K562 (cell line): ENCODE measurements around the gene FMO3. TPM values are rescaled to one million over a fixed set of nuclear protein-coding genes. Genes with fewer than 3 reads are reported as not detected.

ENCODE experiments used
- ATAC-seq: fragments of 200-7000 bp; cut with Tn5 transposase; 3 replicates; pipeline ENCODE4 v1.9.1; 2020; ENCODE audit warnings: moderate library complexity
- BruUV-seq: library from RNA; stranded (reverse); fragments of 400-500 nt; replicated peaks from 2 replicates; lab custom pipeline; 2021; lab: Mats Ljungman, UMichigan
- CTCF ChIA-PET: fragments of 300-600 bp; formaldehyde crosslinking; extraction: SDS; loops from one replicate; lab custom pipeline; 2021; ENCODE audit warnings: low intra/inter-chr PET ratio; lab: Yijun Ruan, JAX
- POLR2A ChIA-PET: fragments of 300-600, 350-650 bp; sonication (Branson Sonifier 250); formaldehyde crosslinking; extraction: SDS; loops from one replicate; lab custom pipeline; 2021; ENCODE audit warnings: antibody characterized with exemption, inconsistent platforms; lab: Yijun Ruan, JAX
- DNase-seq, 4 experiments: peaks; one replicate each; pipeline versions ENCODE4 v3.0.0 to v3.0.0-alpha.2; 2011 to 2018; ENCODE audit warnings: low spot score in 3 of 4, mixed read lengths in 3 of 4; ENCODE audit errors: extremely low read depth in 1 of 4
- FAIRE-seq: peaks from 2 replicates; lab custom pipeline; 2011; peaks lifted over from hg19 to GRCh38; lab: Jason Lieb, UNC
- H2AFZ ChIP-seq: 2 replicates; pipeline ENCODE4 v1.6.0; 2011; ENCODE audit warnings: low read depth, low read length, control low read depth, inconsistent platforms
- H3K27ac ChIP-seq: fragments of 200-600 bp; 3 replicates; pipeline ENCODE4 v1.8.0; 2011; ENCODE audit warnings: low read depth, mild to moderate bottlenecking, control low read depth, inconsistent platforms, low read length, moderate library complexity, mixed read lengths; ENCODE audit errors: extremely low read depth
- H3K27me3 ChIP-seq, 2 experiments: fragments of 300-600 bp in 1 of 2; 2 replicates in 1 of 2; 3 replicates in 1 of 2; pipeline versions ENCODE4 v1.6.0 to v1.8.0; 2011; ENCODE audit warnings: inconsistent platforms in 2 of 2, low read length in 2 of 2, mild to moderate bottlenecking in 1 of 2, mixed read lengths in 1 of 2, moderate library complexity in 1 of 2; ENCODE audit not compliant: control insufficient read depth in 2 of 2, insufficient read depth in 2 of 2
- H3K36me3 ChIP-seq: fragments of 300-600 bp; 3 replicates; pipeline ENCODE4 v1.8.0; 2011; ENCODE audit warnings: mild to moderate bottlenecking, low read length, inconsistent platforms; ENCODE audit not compliant: control insufficient read depth, insufficient read depth
- H3K4me1 ChIP-seq, 2 experiments: fragments of 200-600 bp in 1 of 2; replicated peaks in 1 of 2; 2 replicates in 1 of 2; 3 replicates in 1 of 2; pipeline versions ENCODE4 v1.5.1 to v1.8.0; 2011; ENCODE audit warnings: inconsistent platforms in 2 of 2, low read length in 2 of 2, mild to moderate bottlenecking in 1 of 2, mixed read lengths in 1 of 2, moderate library complexity in 1 of 2; ENCODE audit not compliant: control insufficient read depth in 2 of 2, insufficient read depth in 2 of 2
- H3K4me2 ChIP-seq: 2 replicates; pipeline ENCODE4 v1.6.1; 2011; ENCODE audit warnings: low read length, control low read depth, inconsistent platforms, mixed read lengths; ENCODE audit not compliant: insufficient read depth
- H3K4me3 ChIP-seq: fragments of 200-600 bp; sonication (generic), shearing (Covaris generic); 2 replicates; pipeline ENCODE4 v1.5.1; 2016; ENCODE audit warnings: control low read depth, inconsistent platforms
- H3K79me2 ChIP-seq: fragments of 200-600 bp; 3 replicates; pipeline ENCODE4 v1.8.0; 2011; ENCODE audit warnings: low read length, inconsistent platforms; ENCODE audit not compliant: control insufficient read depth, insufficient read depth
- H3K9ac ChIP-seq, 2 experiments: 2 replicates each; pipeline versions ENCODE4 v1.6.0 to v1.6.1; 2011; ENCODE audit warnings: low read depth in 2 of 2, low read length in 2 of 2, control low read depth in 1 of 2, inconsistent platforms in 1 of 2, mild to moderate bottlenecking in 1 of 2, mixed read lengths in 1 of 2; ENCODE audit not compliant: insufficient read depth in 1 of 2
- H3K9me1 ChIP-seq: one replicate; pipeline ENCODE4 v1.6.0; 2011; ENCODE audit warnings: inconsistent platforms, mild to moderate bottlenecking, low read length, moderate library complexity; ENCODE audit not compliant: control insufficient read depth, insufficient read depth
- H3K9me3 ChIP-seq: replicated peaks from 2 replicates; pipeline ENCODE4 v1.5.1; 2011; ENCODE audit warnings: low read depth, low read length, inconsistent platforms; ENCODE audit not compliant: control insufficient read depth, insufficient read depth
- H4K20me1 ChIP-seq: replicated peaks from 2 replicates; pipeline ENCODE4 v1.6.1; 2011; ENCODE audit warnings: low read length, inconsistent platforms, mixed read lengths; ENCODE audit not compliant: control insufficient read depth, insufficient read depth
- BRCA1 ChIP-seq, 2 experiments: fragments of 450-650 bp in 1 of 2; sonication (generic) in 1 of 2; formaldehyde crosslinking in 1 of 2; IDR thresholded peaks; 2 replicates each; pipeline versions ENCODE4 v1.5.0 to v1.6.1; 2017 to 2020; ENCODE audit warnings: mild to moderate bottlenecking in 1 of 2, missing genetic modification reagents in 1 of 2
- CC2D1A ChIP-seq: fragments of 450-650 bp; IDR thresholded peaks from 2 replicates; pipeline ENCODE4 v1.6.1; 2017; ENCODE audit warnings: mild to moderate bottlenecking
- ELF4 ChIP-seq: fragments of 450-650 bp; formaldehyde crosslinking; IDR thresholded peaks from 2 replicates; pipeline ENCODE4 v1.4.0; 2022; ENCODE audit warnings: missing genetic modification characterization
- MYNN ChIP-seq, 2 experiments: sonication (generic); formaldehyde crosslinking in 1 of 2; IDR thresholded peaks; 2 replicates each; pipeline versions ENCODE4 v1.5.0 to v1.6.1; 2016 to 2020; ENCODE audit warnings: antibody characterized with exemption in 1 of 2, missing genetic modification reagents in 1 of 2
- RAD51 ChIP-seq: fragments of 450-650 bp; IDR thresholded peaks from 2 replicates; pipeline ENCODE4 v1.7.1; 2016; ENCODE audit warnings: low read depth, mild to moderate bottlenecking, borderline replicate concordance
- RBBP5 ChIP-seq: fragments of 200-600 bp; sonication (generic); IDR thresholded peaks from 2 replicates; pipeline ENCODE4 v1.6.1; 2012; ENCODE audit warnings: borderline replicate concordance, mild to moderate bottlenecking, low read length, control low read depth, inconsistent platforms; ENCODE audit not compliant: insufficient read depth, poor library complexity, severe bottlenecking
- SMARCB1 ChIP-seq: IDR thresholded peaks from 2 replicates; pipeline ENCODE4 v1.6.1; 2011; ENCODE audit warnings: improper control_type of control experiment, low read depth; ENCODE audit not compliant: insufficient read length
- TFAM ChIP-seq: fragments of 250-450 bp; sonication (Bioruptor Pico); conservative IDR thresholded peaks from 2 replicates; pipeline ENCODE4 v1.5.0; 2021; ENCODE audit warnings: mild to moderate bottlenecking, moderate library complexity
- ZBED1 ChIP-seq: IDR thresholded peaks from 2 replicates; pipeline ENCODE4 v1.6.1; 2014
- ZC3H8 ChIP-seq: fragments of 450-650 bp; IDR thresholded peaks from 2 replicates; pipeline ENCODE4 v1.6.1; 2017
- ZFP30 ChIP-seq: fragments of 250-450 bp; sonication (Bioruptor Pico); IDR thresholded peaks from 2 replicates; pipeline ENCODE4 v1.8.0; 2022; ENCODE audit warnings: moderate library complexity, mild to moderate bottlenecking, inconsistent platforms, borderline replicate concordance
- ZNF347 ChIP-seq: fragments of 450-650 bp; formaldehyde crosslinking; IDR thresholded peaks from 2 replicates; pipeline ENCODE4 v1.4.0; 2020; ENCODE audit warnings: low read depth, mild to moderate bottlenecking, moderate library complexity
- ZZZ3 ChIP-seq: fragments of 450-650 bp; IDR thresholded peaks from 2 replicates; pipeline ENCODE4 v1.6.1; 2016; ENCODE audit warnings: antibody characterized with exemption, mild to moderate bottlenecking, moderate library complexity
- WGBS: fragments of 100-300 bp; shearing (Covaris generic); methylation state at CpG from one replicate; pipeline ENCODE4 v1.1.6; 2016; ENCODE audit warnings: low coverage, mixed read lengths; ENCODE audit not compliant: insufficient coverage; ENCODE audit errors: missing lambda C conversion rate; 5-methylcytosine and 5-hydroxymethylcytosine counted together
- in situ Hi-C: fragments of 300-500 bp; cut with MboI; formaldehyde crosslinking; loops from 4 replicates; pipeline ENCODE4 v1.15.0; 2018; ENCODE audit warnings: inconsistent platforms, mixed read lengths
- intact Hi-C: fragments of 100-400 bp; cut with micrococcal nuclease; formaldehyde crosslinking; loops from 2 replicates; pipeline ENCODE4 v1.14.2; 2022
- polyA plus RNA-seq, 8 experiments: library from polyadenylated mRNA; depleted of rRNA in 4 of 8; stranded (reverse) in 5 of 8; unstranded in 3 of 8; fragments of >200 nt; fragmentation: Nextera tagmentation in 2 of 8; fragmentation: Illumina TruSeq in 1 of 8; extraction: Ambion mirVana in 2 of 8; extraction: Trizol in 1 of 8; gene quantifications; 2 replicates each; pipeline versions ENCODE4 v1.2.1 to v1.2.3, GENCODE V29; 2011 to 2014; ENCODE audit warnings: inconsistent platforms in 1 of 8, missing spikeins in 1 of 8
- total RNA-seq, 7 experiments: library from RNA; depleted of rRNA in 6 of 7; stranded (reverse); fragments of >200 nt in 6 of 7; fragmentation: Illumina TruSeq in 2 of 7; extraction: Trizol in 2 of 7; gene quantifications; 2 replicates each; pipeline versions ENCODE4 v1.2.1 to v1.2.3, GENCODE V29; 2011 to 2021; ENCODE audit warnings: low replicate concordance in 1 of 7
- TF ChIP-seq, protein P1 (sequence below): fragments of 450-650 bp; formaldehyde crosslinking; conservative IDR thresholded peaks from 2 replicates; pipeline ENCODE4 v1.4.0; 2022; ENCODE audit warnings: mild to moderate bottlenecking, missing genetic modification characterization
- TF ChIP-seq, protein P2 (sequence below): fragments of 450-650 bp; IDR thresholded peaks from 2 replicates; pipeline ENCODE4 v1.6.1; 2017; ENCODE audit warnings: antibody characterized with exemption, mild to moderate bottlenecking
- TF ChIP-seq, protein P3 (sequence below): IDR thresholded peaks from 2 replicates; pipeline ENCODE4 v1.6.1; 2016; ENCODE audit warnings: missing genetic modification characterization, missing compliant biosample characterization

The FMO3 gene
- total and polyA plus RNA-seq, 9 of the 15 experiments (the other 6 are each of a cell fraction or from before 2014, with no cell fraction given): not detected

DNA sequence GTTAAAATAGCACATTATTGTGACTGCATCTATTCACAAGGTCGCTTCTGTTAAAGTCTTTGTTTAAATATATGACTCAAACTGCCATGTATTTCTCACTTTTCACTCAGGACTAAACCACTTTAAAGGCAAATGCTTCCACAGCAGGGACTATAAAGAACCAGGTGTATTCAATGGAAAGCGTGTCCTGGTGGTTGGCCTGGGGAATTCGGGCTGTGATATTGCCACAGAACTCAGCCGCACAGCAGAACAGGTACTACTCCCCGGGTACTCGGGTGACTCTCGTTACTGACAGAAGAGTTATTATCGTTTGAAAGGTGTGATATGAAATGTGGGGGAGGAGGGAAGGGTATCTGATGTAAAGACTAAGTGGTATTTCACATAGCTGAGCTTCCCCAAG is 17.3 kb downstream of the FMO3 start (continued):
- TF ChIP-seq SMARCB1: no peak
- TF ChIP-seq ZC3H8: no peak

DNA sequence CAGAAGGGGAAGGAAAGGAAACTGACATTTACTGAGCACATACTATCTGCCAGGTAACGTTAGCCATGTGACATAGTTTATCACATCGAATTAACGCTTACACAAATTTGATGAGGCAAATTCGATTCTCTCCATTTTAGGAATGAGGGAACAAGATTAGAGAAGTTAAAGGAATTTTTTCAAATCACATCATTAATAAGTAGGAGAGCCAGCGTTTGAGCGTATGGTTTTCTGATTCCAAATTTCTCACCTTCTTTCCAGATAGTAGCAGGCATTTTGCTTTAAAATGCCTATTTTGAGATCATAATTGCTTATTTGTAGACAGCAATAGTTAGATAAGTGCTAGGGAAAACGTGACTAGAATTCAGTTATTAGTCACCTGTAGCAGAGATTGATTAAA is 19.3 kb downstream of the FMO3 start:
- no TSS peak for BruUV-seq
- H4K20me1 ChIP-seq: no peaks in the 10 kb centered on the region
- H3K9ac ChIP-seq: no peak overlapping the region
- no peak for TF ChIP-seq BRCA1 (IDR thresholded peaks at IDR 0.05)
- no peak for TF ChIP-seq BRCA1 (CRISPR knock-in tag; IDR thresholded peaks at IDR 0.05)
- TF ChIP-seq, protein P1, sequence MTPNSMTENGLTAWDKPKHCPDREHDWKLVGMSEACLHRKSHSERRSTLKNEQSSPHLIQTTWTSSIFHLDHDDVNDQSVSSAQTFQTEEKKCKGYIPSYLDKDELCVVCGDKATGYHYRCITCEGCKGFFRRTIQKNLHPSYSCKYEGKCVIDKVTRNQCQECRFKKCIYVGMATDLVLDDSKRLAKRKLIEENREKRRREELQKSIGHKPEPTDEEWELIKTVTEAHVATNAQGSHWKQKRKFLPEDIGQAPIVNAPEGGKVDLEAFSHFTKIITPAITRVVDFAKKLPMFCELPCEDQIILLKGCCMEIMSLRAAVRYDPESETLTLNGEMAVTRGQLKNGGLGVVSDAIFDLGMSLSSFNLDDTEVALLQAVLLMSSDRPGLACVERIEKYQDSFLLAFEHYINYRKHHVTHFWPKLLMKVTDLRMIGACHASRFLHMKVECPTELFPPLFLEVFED: no peak
- TF ChIP-seq MYNN (IDR thresholded peaks at IDR 0.05): no peak
- no peak for TF ChIP-seq MYNN (CRISPR knock-in tag; IDR thresholded peaks at IDR 0.05)
- TF ChIP-seq, protein P2, sequence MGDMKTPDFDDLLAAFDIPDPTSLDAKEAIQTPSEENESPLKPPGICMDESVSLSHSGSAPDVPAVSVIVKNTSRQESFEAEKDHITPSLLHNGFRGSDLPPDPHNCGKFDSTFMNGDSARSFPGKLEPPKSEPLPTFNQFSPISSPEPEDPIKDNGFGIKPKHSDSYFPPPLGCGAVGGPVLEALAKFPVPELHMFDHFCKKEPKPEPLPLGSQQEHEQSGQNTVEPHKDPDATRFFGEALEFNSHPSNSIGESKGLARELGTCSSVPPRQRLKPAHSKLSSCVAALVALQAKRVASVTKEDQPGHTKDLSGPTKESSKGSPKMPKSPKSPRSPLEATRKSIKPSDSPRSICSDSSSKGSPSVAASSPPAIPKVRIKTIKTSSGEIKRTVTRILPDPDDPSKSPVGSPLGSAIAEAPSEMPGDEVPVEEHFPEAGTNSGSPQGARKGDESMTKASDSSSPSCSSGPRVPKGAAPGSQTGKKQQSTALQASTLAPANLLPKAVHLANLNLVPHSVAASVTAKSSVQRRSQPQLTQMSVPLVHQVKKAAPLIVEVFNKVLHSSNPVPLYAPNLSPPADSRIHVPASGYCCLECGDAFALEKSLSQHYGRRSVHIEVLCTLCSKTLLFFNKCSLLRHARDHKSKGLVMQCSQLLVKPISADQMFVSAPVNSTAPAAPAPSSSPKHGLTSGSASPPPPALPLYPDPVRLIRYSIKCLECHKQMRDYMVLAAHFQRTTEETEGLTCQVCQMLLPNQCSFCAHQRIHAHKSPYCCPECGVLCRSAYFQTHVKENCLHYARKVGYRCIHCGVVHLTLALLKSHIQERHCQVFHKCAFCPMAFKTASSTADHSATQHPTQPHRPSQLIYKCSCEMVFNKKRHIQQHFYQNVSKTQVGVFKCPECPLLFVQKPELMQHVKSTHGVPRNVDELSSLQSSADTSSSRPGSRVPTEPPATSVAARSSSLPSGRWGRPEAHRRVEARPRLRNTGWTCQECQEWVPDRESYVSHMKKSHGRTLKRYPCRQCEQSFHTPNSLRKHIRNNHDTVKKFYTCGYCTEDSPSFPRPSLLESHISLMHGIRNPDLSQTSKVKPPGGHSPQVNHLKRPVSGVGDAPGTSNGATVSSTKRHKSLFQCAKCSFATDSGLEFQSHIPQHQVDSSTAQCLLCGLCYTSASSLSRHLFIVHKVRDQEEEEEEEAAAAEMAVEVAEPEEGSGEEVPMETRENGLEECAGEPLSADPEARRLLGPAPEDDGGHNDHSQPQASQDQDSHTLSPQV: no peak
- no peak for TF ChIP-seq ZBED1
- no peak for TF ChIP-seq RAD51
- TF ChIP-seq CC2D1A: no peak
- no peak for TF ChIP-seq ZZZ3
- TF ChIP-seq ZFP30: no peak
- TF ChIP-seq, protein P3, sequence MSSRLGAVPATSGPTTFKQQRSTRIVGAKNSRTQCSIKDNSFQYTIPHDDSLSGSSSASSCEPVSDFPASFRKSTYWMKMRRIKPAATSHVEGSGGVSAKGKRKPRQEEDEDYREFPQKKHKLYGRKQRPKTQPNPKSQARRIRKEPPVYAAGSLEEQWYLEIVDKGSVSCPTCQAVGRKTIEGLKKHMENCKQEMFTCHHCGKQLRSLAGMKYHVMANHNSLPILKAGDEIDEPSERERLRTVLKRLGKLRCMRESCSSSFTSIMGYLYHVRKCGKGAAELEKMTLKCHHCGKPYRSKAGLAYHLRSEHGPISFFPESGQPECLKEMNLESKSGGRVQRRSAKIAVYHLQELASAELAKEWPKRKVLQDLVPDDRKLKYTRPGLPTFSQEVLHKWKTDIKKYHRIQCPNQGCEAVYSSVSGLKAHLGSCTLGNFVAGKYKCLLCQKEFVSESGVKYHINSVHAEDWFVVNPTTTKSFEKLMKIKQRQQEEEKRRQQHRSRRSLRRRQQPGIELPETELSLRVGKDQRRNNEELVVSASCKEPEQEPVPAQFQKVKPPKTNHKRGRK (tag): no peak
- TF ChIP-seq ELF4 (CRISPR knock-in tag): no peak
- TF ChIP-seq ZNF347 (CRISPR knock-in tag): no peak
- no peak for TF ChIP-seq RBBP5
- TF ChIP-seq TFAM: no peak
- TF ChIP-seq, all 486 proteins: peak for 0
- H3K36me3 ChIP-seq: no peaks in the 10 kb centered on the region
- under 1% methylated on average over 7 of the region's 7 CpGs for WGBS
- no peak for DNase-seq
- no peaks in the 10 kb centered on the region for H3K9me1 ChIP-seq
- no peak for ATAC-seq
- no peaks in the 10 kb centered on the region for H3K4me1 ChIP-seq
- no peaks in the 10 kb centered on the region for H3K79me2 ChIP-seq
- no peak for FAIRE-seq
- ChIA-PET CTCF (no interaction called here), POLR2A (interaction anchor here (0.7 kb wide), 1 partner anchor 319 kb away, joined by 3 read pairs; no protein-coding TSS in a partner anchor)
- H3K9me3 ChIP-seq: no peaks in the 10 kb centered on the region
- intact Hi-C loops (no loop called here), in situ Hi-C loops (no loop called here)
- no peak overlapping the region for H3K27ac ChIP-seq
- H3K4me3 ChIP-seq: no peak overlapping the region
- H3K27me3 ChIP-seq: no peaks in the 10 kb centered on the region
- no peak overlapping the region for H3K4me2 ChIP-seq
- H2AFZ ChIP-seq: no peak overlapping the region
